H1 (cell line): Measurements from ENCODE around the gene RGS6. TPM values are rescaled to one million over a fixed set of nuclear protein-coding genes. Genes with fewer than 3 reads are reported as not detected.
"Not testable (repeated sequence)": the region's sequence is repeated elsewhere in the genome, so short reads cannot be mapped to it uniquely, and the experiment has no call there.

Experiments
- CTCF ChIA-PET: fragments of 300-600 bp; sonication (Branson Sonifier 250); formaldehyde crosslinking; loops from one replicate; lab custom pipeline; 2021; ENCODE audit not compliant: partially characterized antibody; lab: Charles Lee
- POLR2A ChIA-PET: fragments of 300-600 bp; sonication (Branson Sonifier 250); formaldehyde crosslinking; loops from one replicate; lab custom pipeline; 2021; ENCODE audit warnings: inconsistent platforms; ENCODE audit not compliant: partially characterized antibody; lab: Charles Lee
- DNase-seq, 2 experiments: peaks; one replicate each; pipeline versions ENCODE4 v3.0.0 to v3.0.0-alpha.2; 2010 to 2022; ENCODE audit warnings: low spot score in 2 of 2, low read depth in 1 of 2, mixed read lengths in 1 of 2
- FAIRE-seq: peaks from 2 replicates; lab custom pipeline; 2011; peaks lifted over from hg19 to GRCh38; lab: Jason Lieb, UNC
- H2AFZ ChIP-seq: 2 replicates; pipeline ENCODE4 v1.8.1; 2012; ENCODE audit warnings: low read length, inconsistent platforms
- H2AK5ac ChIP-seq: 2 replicates; pipeline ENCODE4 v1.6.1; 2013; ENCODE audit warnings: low read depth, low read length
- H2BK120ac ChIP-seq: replicated peaks from 2 replicates; pipeline ENCODE3; 2013; ENCODE audit warnings: low read depth, low read length, inconsistent platforms
- H2BK12ac ChIP-seq: 2 replicates; pipeline ENCODE4 v1.6.1; 2013; ENCODE audit warnings: low read depth, low read length
- H2BK15ac ChIP-seq: 2 replicates; pipeline ENCODE4 v1.6.1; 2013; ENCODE audit warnings: low read length
- H2BK20ac ChIP-seq: 2 replicates; pipeline ENCODE4 v1.6.1; 2013; ENCODE audit warnings: low read length
- H2BK5ac ChIP-seq: 2 replicates; pipeline ENCODE4 v1.6.1; 2013; ENCODE audit warnings: low read depth, low read length
- H3K14ac ChIP-seq: 2 replicates; pipeline ENCODE4 v1.6.1; 2013; ENCODE audit warnings: inconsistent platforms; ENCODE audit not compliant: insufficient read length
- H3K18ac ChIP-seq: 2 replicates; pipeline ENCODE4 v1.6.1; 2013; ENCODE audit warnings: low read length; ENCODE audit errors: extremely low read depth
- H3K23ac ChIP-seq: 2 replicates; pipeline ENCODE4 v1.6.1; 2013; ENCODE audit warnings: inconsistent platforms; ENCODE audit not compliant: insufficient read length
- H3K23me2 ChIP-seq: 2 replicates; pipeline ENCODE4 v1.6.1; 2013; ENCODE audit warnings: low read depth, low read length
- H3K27ac ChIP-seq: 2 replicates; pipeline ENCODE4 v1.6.1; 2011; ENCODE audit warnings: low read depth, low read length, inconsistent platforms
- H3K27me3 ChIP-seq, 4 experiments: replicated peaks in 1 of 4; 1 replicate in 1 of 4; 2 replicates in 3 of 4; pipeline versions ENCODE4 v1.6.1 to v1.8.1; 2011 to 2013; ENCODE audit warnings: low read length in 3 of 4, mild to moderate bottlenecking in 3 of 4, inconsistent platforms in 2 of 4, mixed read lengths in 2 of 4, moderate library complexity in 1 of 4; ENCODE audit not compliant: control insufficient read depth in 3 of 4, insufficient read depth in 3 of 4; ENCODE audit errors: extremely low read depth in 1 of 4
- H3K36me3 ChIP-seq, 4 experiments: 2 replicates each; pipeline versions ENCODE4 v1.6.1 to v1.8.1; 2011 to 2013; ENCODE audit warnings: mild to moderate bottlenecking in 4 of 4, low read length in 3 of 4, moderate library complexity in 2 of 4, control low read depth in 1 of 4, inconsistent platforms in 1 of 4; ENCODE audit not compliant: insufficient read depth in 4 of 4, control insufficient read depth in 2 of 4
- H3K4ac ChIP-seq: replicated peaks from 2 replicates; pipeline ENCODE3; 2013; ENCODE audit warnings: low read length, low read depth, mixed read lengths, inconsistent platforms; ENCODE audit not compliant: insufficient read length
- H3K4me1 ChIP-seq, 4 experiments: replicated peaks in 1 of 4; 1 replicate in 1 of 4; 2 replicates in 3 of 4; pipeline versions ENCODE4 v1.6.1 to v1.8.1; 2011 to 2013; ENCODE audit warnings: low read length in 3 of 4, inconsistent platforms in 2 of 4, mixed read lengths in 1 of 4; ENCODE audit not compliant: insufficient read depth in 4 of 4, control insufficient read depth in 3 of 4
- H3K4me2 ChIP-seq, 2 experiments: 2 replicates each; pipeline versions ENCODE4 v1.6.1 to v1.8.1; 2011 to 2013; ENCODE audit warnings: low read depth in 2 of 2, low read length in 2 of 2, control low read depth in 1 of 2, inconsistent platforms in 1 of 2, mild to moderate bottlenecking in 1 of 2; ENCODE audit not compliant: insufficient read depth in 1 of 2
- H3K4me3 ChIP-seq, 4 experiments: fragments of 200-600, 300-600 bp in 1 of 4; sonication (generic), shearing (Covaris generic), sonication (Bioruptor Twin) in 1 of 4; 2 replicates each; pipeline versions ENCODE4 v1.5.1 to v1.8.1; 2011 to 2016; ENCODE audit warnings: low read length in 4 of 4, low read depth in 3 of 4, control low read depth in 2 of 4, inconsistent platforms in 2 of 4, mild to moderate bottlenecking in 2 of 4, mixed read lengths in 1 of 4, moderate library complexity in 1 of 4; ENCODE audit not compliant: insufficient read depth in 2 of 4; ENCODE audit errors: extremely low read depth in 1 of 4
- H3K56ac ChIP-seq: replicated peaks from 2 replicates; pipeline ENCODE3; 2013; ENCODE audit warnings: low read depth, mild to moderate bottlenecking, mixed read lengths, low read length, inconsistent platforms; ENCODE audit not compliant: insufficient read length
- H3K79me1 ChIP-seq: 2 replicates; pipeline ENCODE4 v1.6.1; 2013; ENCODE audit warnings: low read depth, low read length, control low read depth
- H3K79me2 ChIP-seq, 2 experiments: 2 replicates each; pipeline versions ENCODE4 v1.6.1 to v1.8.1; 2012 to 2013; ENCODE audit warnings: low read length in 2 of 2, mild to moderate bottlenecking in 2 of 2, inconsistent platforms in 1 of 2; ENCODE audit not compliant: insufficient read depth in 2 of 2, control insufficient read depth in 1 of 2
- H3K9ac ChIP-seq, 4 experiments: replicated peaks in 1 of 4; 1 replicate in 1 of 4; 2 replicates in 3 of 4; pipeline versions ENCODE4 v1.6.1 to v1.8.1; 2011 to 2013; ENCODE audit warnings: low read depth in 3 of 4, low read length in 3 of 4, control low read depth in 2 of 4, mild to moderate bottlenecking in 2 of 4, moderate library complexity in 2 of 4, inconsistent platforms in 1 of 4; ENCODE audit errors: extremely low read depth in 1 of 4
- H3K9me3 ChIP-seq, 2 experiments: 2 replicates each; pipeline versions ENCODE4 v1.6.1 to v1.8.1; 2012 to 2013; ENCODE audit warnings: mild to moderate bottlenecking in 2 of 2, moderate library complexity in 2 of 2, control low read depth in 1 of 2, inconsistent platforms in 1 of 2, low read depth in 1 of 2, low read length in 1 of 2, mixed read lengths in 1 of 2; ENCODE audit not compliant: insufficient read depth in 2 of 2
- H4K20me1 ChIP-seq, 2 experiments: replicated peaks in 1 of 2; 2 replicates each; pipeline versions ENCODE3 to v1.8.1; 2011 to 2013; ENCODE audit warnings: inconsistent platforms in 2 of 2, low read length in 2 of 2, mild to moderate bottlenecking in 1 of 2; ENCODE audit not compliant: insufficient read depth in 2 of 2, control insufficient read depth in 1 of 2
- H4K5ac ChIP-seq: 2 replicates; pipeline ENCODE4 v1.6.1; 2013; ENCODE audit warnings: low read length, low read depth, mixed read lengths, inconsistent platforms; ENCODE audit not compliant: insufficient read length
- H4K8ac ChIP-seq: 2 replicates; pipeline ENCODE4 v1.8.0; 2013; ENCODE audit warnings: mild to moderate bottlenecking, moderate library complexity, low read length, inconsistent platforms; ENCODE audit not compliant: insufficient read depth; ENCODE audit errors: extremely low read depth
- H4K91ac ChIP-seq: replicated peaks from 2 replicates; pipeline ENCODE3; 2013; ENCODE audit warnings: low read length, mixed read lengths, inconsistent platforms; ENCODE audit not compliant: insufficient read length
- WGBS, 2 experiments: shearing (Covaris generic) in 1 of 2; methylation state at CpG; one replicate each; pipeline versions ENCODE4 v1.1.6 to v1.1.7; 2013 to 2015; ENCODE audit warnings: low lambda C conversion rate in 2 of 2, mixed read lengths in 2 of 2, inconsistent platforms in 1 of 2, low coverage in 1 of 2, missing lambda C conversion rate in 1 of 2; ENCODE audit not compliant: insufficient replicate concordance in 2 of 2, insufficient coverage in 1 of 2, insufficient read length in 1 of 2; ENCODE audit errors: extremely low coverage in 1 of 2, missing lambda C conversion rate in 1 of 2; 5-methylcytosine and 5-hydroxymethylcytosine counted together
- polyA plus RNA-seq, 7 experiments: library from polyadenylated mRNA; depleted of rRNA in 3 of 7; stranded (reverse) in 5 of 7; unstranded in 2 of 7; fragments of >200 nt in 5 of 7; fragments of 200-250 nt in 2 of 7; gene quantifications; 1 replicate in 5 of 7; 2 replicates in 1 of 7; 4 replicates in 1 of 7; pipeline versions ENCODE4 v1.2.1 to v1.2.3, GENCODE V29; 2011 to 2013; ENCODE audit warnings: missing spikeins in 2 of 7, mixed read lengths in 2 of 7
- total RNA-seq: library from RNA; stranded (reverse); fragmentation: NEBNext Ultra II Directional; extraction: Animal tissue kit (Norgen Biotek cat#: 25700); gene quantifications from 2 replicates; pipeline ENCODE4 v1.2.1, GENCODE V29; 2021

Gene RGS6
- total and polyA plus RNA-seq, 2 of the 8 experiments (the other 6 are each of a cell fraction or from before 2014, with no cell fraction given): 0.26 to 1.1 TPM

GRCh38 chr14:71887802-71888201 lies 44.4 kb upstream of the RGS6 start:
- H3K23me2 ChIP-seq, H3K27ac ChIP-seq, H3K79me2 ChIP-seq, H3K9me3 ChIP-seq, H3K27me3 ChIP-seq, H4K5ac ChIP-seq, H3K4me3 ChIP-seq, H3K9ac ChIP-seq, H4K8ac ChIP-seq, H3K23ac ChIP-seq, H3K4ac ChIP-seq, POLR2A ChIA-PET, H3K56ac ChIP-seq, FAIRE-seq, H4K20me1 ChIP-seq, H3K14ac ChIP-seq, H2AFZ ChIP-seq, H3K4me2 ChIP-seq, H2BK5ac ChIP-seq, H3K18ac ChIP-seq, H3K79me1 ChIP-seq, H2BK20ac ChIP-seq, H2AK5ac ChIP-seq, H3K36me3 ChIP-seq, DNase-seq, H2BK12ac ChIP-seq, H4K91ac ChIP-seq, H2BK120ac ChIP-seq, H2BK15ac ChIP-seq: not testable (repeated sequence)
- 88% methylated on average over 9 of the region's 9 CpGs; no CpG with 5 or more reads in 1 of the 2 experiments for WGBS, 2 experiments
- CTCF ChIA-PET: interaction anchor here (0.7 kb wide), 1 partner anchor 125 kb away, joined by 3 read pairs; no protein-coding TSS in a partner anchor
- H3K4me1 ChIP-seq: peaks cover 0 to 13% (median 5%) of the 10 kb centered on the region in 4 experiments; a peak in 5 of 7 replicates
